Subcutaneous abdominal adipose tissue (tissue), 5 donors: ENCODE data around the gene TMA7B.

Experiments
- H3K27ac ChIP-seq: one replicate; pipeline ENCODE4 v1.7.0; 2013; ENCODE audit warnings: low read depth, mild to moderate bottlenecking, inconsistent platforms, low read length, moderate library complexity
- H3K27me3 ChIP-seq, 5 donors: one replicate each; pipeline ENCODE4 v1.7.0; 2013; ENCODE audit warnings: low read length in 5 of 5, inconsistent platforms in 1 of 5; ENCODE audit not compliant: control insufficient read depth in 5 of 5, insufficient read depth in 4 of 5
- H3K36me3 ChIP-seq, 5 donors: one replicate each; pipeline ENCODE4 v1.7.0; 2013; ENCODE audit warnings: low read length in 5 of 5; ENCODE audit not compliant: control insufficient read depth in 5 of 5, insufficient read depth in 5 of 5
- H3K4me1 ChIP-seq, 5 donors: one replicate each; pipeline ENCODE4 v1.7.0; 2013; ENCODE audit warnings: low read length in 5 of 5, mild to moderate bottlenecking in 3 of 5, moderate library complexity in 1 of 5; ENCODE audit not compliant: control insufficient read depth in 5 of 5, insufficient read depth in 5 of 5
- H3K4me3 ChIP-seq, 5 donors: one replicate each; pipeline ENCODE4 v1.7.0; 2013; ENCODE audit warnings: low read length in 5 of 5, low read depth in 1 of 5
- H3K9ac ChIP-seq, 5 donors: one replicate each; pipeline ENCODE4 v1.7.0; 2013; ENCODE audit warnings: low read length in 5 of 5, mild to moderate bottlenecking in 4 of 5, moderate library complexity in 3 of 5
- H3K9me3 ChIP-seq, 5 donors: one replicate each; pipeline ENCODE4 v1.7.0; 2013; ENCODE audit warnings: low read length in 5 of 5; ENCODE audit not compliant: control insufficient read depth in 5 of 5
- donor health status: healthy.
- donor health status: healthy.
- donor health status: healthy.
- donor health status: healthy.
- donor health status: healthy.

Gene TMA7B

GRCh38 chr22:39999144-39999757, 39.1 kb downstream of the TMA7B start:
- Histone ChIP-seq H3K9me3 (no peaks in the 10 kb centered on the region), H3K27me3 (peaks cover 0 to under 1% (median 0%) of the 10 kb centered on the region in 5 donors), H3K27ac (no peak overlapping the region), H3K4me3 (no peak overlapping the region), H3K4me1 (peaks cover 7 to 43% (median 27%) of the 10 kb centered on the region in 5 donors), H3K36me3 (no peaks in the 10 kb centered on the region), H3K9ac (no peak overlapping the region)

GRCh38 chr22:40000171-40000570, 40.0 kb downstream of the TMA7B start:
- Histone ChIP-seq H3K36me3 (no peaks in the 10 kb centered on the region), H3K27me3 (no peaks in the 10 kb centered on the region), H3K9me3 (no peaks in the 10 kb centered on the region), H3K27ac (no peak overlapping the region), H3K4me1 (peaks cover 7 to 40% (median 24%) of the 10 kb centered on the region in 5 donors), H3K9ac (no peak overlapping the region), H3K4me3 (no peak overlapping the region)

GRCh38 chr22:40001106-40001505, 40.9 kb downstream of the TMA7B start:
- H3K4me1 ChIP-seq, result peaks cover 6 to 36% (median 17%) of the 10 kb centered on the region in 5 donors
- H3K4me3 ChIP-seq, result no peak overlapping the region
- H3K27ac ChIP-seq, result no peak overlapping the region
- no peak overlapping the region for H3K9ac ChIP-seq
- no peaks in the 10 kb centered on the region for H3K9me3 ChIP-seq
- no peaks in the 10 kb centered on the region for H3K27me3 ChIP-seq
- no peaks in the 10 kb centered on the region for H3K36me3 ChIP-seq

- Histone ChIP-seq H3K9ac (no peak overlapping the region), H3K4me3 (no peak overlapping the region), H3K27ac (no peak overlapping the region), H3K36me3 (no peaks in the 10 kb centered on the region), H3K4me1 (peaks cover 3 to 38% (median 26%) of the 10 kb centered on the region in 5 donors), H3K9me3 (no peaks in the 10 kb centered on the region), H3K27me3 (no peaks in the 10 kb centered on the region)
Observed at GRCh38 chr22:40001800-40002577, 41.8 kb downstream of the TMA7B start.

- peaks cover 4 to 31% (median 19%) of the 10 kb centered on the region in 5 donors for H3K4me1 ChIP-seq
- H3K9ac ChIP-seq, result no peak overlapping the region
- H3K27me3 ChIP-seq, result peaks cover 0 to 6% (median 0%) of the 10 kb centered on the region in 5 donors
- H3K27ac ChIP-seq, result no peak overlapping the region
- no peak overlapping the region for H3K4me3 ChIP-seq
- no peaks in the 10 kb centered on the region for H3K36me3 ChIP-seq
- no peaks in the 10 kb centered on the region for H3K9me3 ChIP-seq
Observed at GRCh38 chr22:40002935-40003715, 42.9 kb downstream of the TMA7B start.

- H3K4me1 ChIP-seq, result peaks cover 4 to 32% (median 17%) of the 10 kb centered on the region in 5 donors
- no peak overlapping the region for H3K27ac ChIP-seq
Observed at GRCh38 chr22:40004836-40005235, 44.6 kb downstream of the TMA7B start.

GRCh38 chr22:40006641-40007040, 46.4 kb downstream of the TMA7B start:
- Histone ChIP-seq H3K9me3 (no peaks in the 10 kb centered on the region), H3K27ac (no peak overlapping the region), H3K9ac (no peak overlapping the region), H3K4me1 (peaks cover 5 to 41% (median 27%) of the 10 kb centered on the region in 5 donors), H3K4me3 (no peak overlapping the region), H3K27me3 (peaks cover 0 to 22% (median 12%) of the 10 kb centered on the region in 5 donors), H3K36me3 (no peaks in the 10 kb centered on the region)

More at GRCh38 chr22:40004836-40005235, 44.6 kb downstream of the TMA7B start:
- Histone ChIP-seq H3K4me3 (no peak overlapping the region), H3K27me3 (peaks cover 0 to 11% (median 8%) of the 10 kb centered on the region in 5 donors), H3K36me3 (no peaks in the 10 kb centered on the region), H3K9ac (no peak overlapping the region), H3K9me3 (no peaks in the 10 kb centered on the region)

- H3K27me3 ChIP-seq, result peaks cover 0 to 22% (median 12%) of the 10 kb centered on the region in 5 donors
- H3K9me3 ChIP-seq, result no peaks in the 10 kb centered on the region
- H3K9ac ChIP-seq, result no peak overlapping the region
- H3K36me3 ChIP-seq, result no peaks in the 10 kb centered on the region
- H3K4me3 ChIP-seq, result no peak overlapping the region
- no peak overlapping the region for H3K27ac ChIP-seq
- H3K4me1 ChIP-seq, result peaks cover 5 to 41% (median 27%) of the 10 kb centered on the region in 5 donors
Observed at GRCh38 chr22:40007853-40008710, 47.9 kb downstream of the TMA7B start.

- no peaks in the 10 kb centered on the region for H3K36me3 ChIP-seq
- H3K9me3 ChIP-seq, result no peaks in the 10 kb centered on the region
- peaks cover 0 to 22% (median 12%) of the 10 kb centered on the region in 5 donors for H3K27me3 ChIP-seq
- no peak overlapping the region for H3K27ac ChIP-seq
- no peak overlapping the region for H3K9ac ChIP-seq
- H3K4me1 ChIP-seq, result peaks cover 5 to 41% (median 27%) of the 10 kb centered on the region in 5 donors
- H3K4me3 ChIP-seq, result no peak overlapping the region
Observed at GRCh38 chr22:40008726-40009291, 48.6 kb downstream of the TMA7B start.
